NCI-H1092 treated with DMSO at 0.1 percent for 48 hours (cell line): ENCODE measurements around the gene KIF3A.
"Not testable (repeated sequence)": the region's sequence is repeated elsewhere in the genome, so short reads cannot be mapped to it uniquely, and the experiment has no call there.

Experiments used
- DNase-seq: peaks from one replicate; lab custom pipeline; 2025; lab: John Stamatoyannopoulos, UW

Gene KIF3A

GRCh38 chr5:132718544-132719312 is 18.6 kb downstream of the KIF3A start:
- DNase-seq, result no peak

GRCh38 chr5:132714456-132715307 is 22.7 kb downstream of the KIF3A start:
- DNase-seq, result no peak

GRCh38 chr5:132708645-132709044 is 28.7 kb downstream of the KIF3A start:
- no peak for DNase-seq

GRCh38 chr5:132704875-132705274 is 32.5 kb downstream of the KIF3A start:
- DNase-seq, result no peak

GRCh38 chr5:132695956-132696355 is 41.4 kb downstream of the KIF3A start:
- no peak for DNase-seq

GRCh38 chr5:132692632-132692967 is 44.7 kb downstream of the KIF3A start:
- DNase-seq, result no peak

GRCh38 chr5:132691755-132692631 is 45.4 kb downstream of the KIF3A start:
- DNase-seq, result not testable (repeated sequence)

- DNase-seq, result no peak
These were observed 47.2 kb downstream of the KIF3A start for GRCh38 chr5:132690156-132690555.

- DNase-seq, result no peak
These were observed 47.8 kb downstream of the KIF3A start for GRCh38 chr5:132689513-132689912.

GRCh38 chr5:132688536-132689339 is 48.6 kb downstream of the KIF3A start:
- no peak for DNase-seq

- no peak for DNase-seq
These were observed 49.4 kb downstream of the KIF3A start for GRCh38 chr5:132687995-132688394.

- no peak for DNase-seq
These were observed 51.2 kb downstream of the KIF3A start for GRCh38 chr5:132686193-132686592.

- DNase-seq, result no peak
These were observed 52.2 kb downstream of the KIF3A start for GRCh38 chr5:132684922-132685720.

GRCh38 chr5:132684491-132684890 is 52.9 kb downstream of the KIF3A start:
- DNase-seq, result no peak

GRCh38 chr5:132681983-132682382 is 55.4 kb downstream of the KIF3A start:
- no peak for DNase-seq

- no peak for DNase-seq
These were observed 55.9 kb downstream of the KIF3A start for GRCh38 chr5:132681476-132681831.

GRCh38 chr5:132680780-132681475 is 56.4 kb downstream of the KIF3A start:
- DNase-seq, result no peak

- no peak for DNase-seq
These were observed 57.5 kb downstream of the KIF3A start for GRCh38 chr5:132679717-132680380.

- no peak for DNase-seq
These were observed 58.2 kb downstream of the KIF3A start for GRCh38 chr5:132679166-132679565.

GRCh38 chr5:132678735-132679134 is 58.6 kb downstream of the KIF3A start:
- no peak for DNase-seq
